ENCODE measurements around the gene FMN2. TPM values are rescaled to one million over a fixed set of nuclear protein-coding genes. Genes with fewer than 3 reads are reported as not detected.

The FMN2 gene
- total RNA-seq, 1 experiment from 2014 or later = 0.59 TPM

DNA sequence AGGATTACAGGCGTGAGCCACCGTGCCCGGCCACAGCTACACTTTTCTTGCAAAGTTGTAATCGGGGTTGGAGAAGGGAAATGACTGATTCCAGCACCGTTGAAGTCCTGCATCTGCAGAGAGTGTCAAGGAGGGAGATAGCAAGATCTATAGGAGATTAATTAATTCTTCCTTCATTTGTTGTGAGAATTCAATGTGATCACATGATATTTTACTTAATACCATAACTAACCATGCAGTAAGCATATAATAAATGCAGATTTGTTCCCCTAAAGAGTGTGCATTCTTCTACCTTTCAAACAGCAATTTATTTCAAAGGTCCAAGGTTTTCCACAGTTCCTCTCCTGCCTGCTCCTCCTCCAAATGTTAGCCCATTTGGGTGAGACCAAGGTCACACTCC is 315.7 kb downstream of the FMN2 start:
- H3K23ac ChIP-seq (ENCODE audit: insufficient read length, low read depth, low read length) = no peak overlapping the region
- H3K27ac ChIP-seq (ENCODE audit: insufficient read length, low read depth, low read length) = no peak overlapping the region
- H3K9ac ChIP-seq (ENCODE audit: extremely low read depth, insufficient read length, low read length) = no peak overlapping the region
- H4K20me1 ChIP-seq (ENCODE audit: control insufficient read depth, insufficient read depth, insufficient read length) = no peaks in the 10 kb centered on the region
- no peak overlapping the region for H3K4me2 ChIP-seq (ENCODE audit: insufficient read depth, insufficient read length, low read length)
- H2BK20ac ChIP-seq (ENCODE audit: low read depth, low read length, poor library complexity, severe bottlenecking) = no peak overlapping the region
- H2AFZ ChIP-seq (ENCODE audit: low read length) = no peak overlapping the region
- H2BK120ac ChIP-seq (ENCODE audit: low read depth, low read length, poor library complexity, severe bottlenecking) = no peak overlapping the region
- H3K14ac ChIP-seq (ENCODE audit: insufficient read depth, low read length) = no peak overlapping the region
- Mint-ChIP-seq H3K9me3 (no peaks in the 10 kb centered on the region), H3K36me3 (ENCODE audit: insufficient read depth in 1 of 3, low read depth in 3 of 3) (no peaks in the 10 kb centered on the region; a peak in 1 of 7 replicates), H3K27ac (peak overlapping the region in 1 of 3 experiments; percentile 74; a peak in 2 of 7 replicates), H3K4me1 (peaks cover 0 to 5% of the 10 kb centered on the region in 2 experiments; a peak in 1 of 4 replicates), H3K4me3 (no peak overlapping the region), H3K27me3 (ENCODE audit: low read depth) (no peaks in the 10 kb centered on the region; the same call in 1 of the 2 replicates)
- H2BK15ac ChIP-seq (ENCODE audit: low read depth, low read length) = no peak overlapping the region
- no peak overlapping the region for H4K8ac ChIP-seq (replicated peaks; ENCODE audit: insufficient read length, low read depth, low read length)
- no peak overlapping the region for H2BK12ac ChIP-seq (ENCODE audit: insufficient read length, low read depth, low read length)
- H3K23me2 ChIP-seq (ENCODE audit: insufficient read length, low read depth, low read length, poor library complexity, severe bottlenecking) = no peaks in the 10 kb centered on the region
- H3K9me3 ChIP-seq (ENCODE audit: control insufficient read depth, low read depth, low read length) = no peaks in the 10 kb centered on the region
- H3K18ac ChIP-seq (ENCODE audit: insufficient read length, low read depth, low read length) = no peak overlapping the region
- no peaks in the 10 kb centered on the region for H3K79me2 ChIP-seq (ENCODE audit: insufficient read depth, low read length)
- DNase-seq = no peak
- H3T11ph ChIP-seq (ENCODE audit: low read length) = no peak overlapping the region
- no peak overlapping the region for H3K4ac ChIP-seq (ENCODE audit: low read depth, low read length)
- no peak overlapping the region for H4K91ac ChIP-seq (ENCODE audit: insufficient read length, low read depth, low read length)
- H3K27me3 ChIP-seq (ENCODE audit: insufficient read depth, low read length) = no peaks in the 10 kb centered on the region
- no peak overlapping the region for H3K56ac ChIP-seq (ENCODE audit: insufficient read length, low read depth, low read length)
- H4K5ac ChIP-seq (ENCODE audit: insufficient read length, low read depth, low read length) = no peak overlapping the region
- TF ChIP-seq, protein P1, sequence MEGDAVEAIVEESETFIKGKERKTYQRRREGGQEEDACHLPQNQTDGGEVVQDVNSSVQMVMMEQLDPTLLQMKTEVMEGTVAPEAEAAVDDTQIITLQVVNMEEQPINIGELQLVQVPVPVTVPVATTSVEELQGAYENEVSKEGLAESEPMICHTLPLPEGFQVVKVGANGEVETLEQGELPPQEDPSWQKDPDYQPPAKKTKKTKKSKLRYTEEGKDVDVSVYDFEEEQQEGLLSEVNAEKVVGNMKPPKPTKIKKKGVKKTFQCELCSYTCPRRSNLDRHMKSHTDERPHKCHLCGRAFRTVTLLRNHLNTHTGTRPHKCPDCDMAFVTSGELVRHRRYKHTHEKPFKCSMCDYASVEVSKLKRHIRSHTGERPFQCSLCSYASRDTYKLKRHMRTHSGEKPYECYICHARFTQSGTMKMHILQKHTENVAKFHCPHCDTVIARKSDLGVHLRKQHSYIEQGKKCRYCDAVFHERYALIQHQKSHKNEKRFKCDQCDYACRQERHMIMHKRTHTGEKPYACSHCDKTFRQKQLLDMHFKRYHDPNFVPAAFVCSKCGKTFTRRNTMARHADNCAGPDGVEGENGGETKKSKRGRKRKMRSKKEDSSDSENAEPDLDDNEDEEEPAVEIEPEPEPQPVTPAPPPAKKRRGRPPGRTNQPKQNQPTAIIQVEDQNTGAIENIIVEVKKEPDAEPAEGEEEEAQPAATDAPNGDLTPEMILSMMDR (conservative IDR thresholded peaks at IDR 0.05) = no peak
- no peaks in the 10 kb centered on the region for H3K79me1 ChIP-seq (ENCODE audit: insufficient read depth, low read depth, low read length, poor library complexity, severe bottlenecking)
- no CpG with 5 or more reads among the region's 5 CpGs for WGBS (ENCODE audit: extremely low coverage, insufficient read length, low lambda C conversion rate)
- H2AK5ac ChIP-seq (ENCODE audit: insufficient read length, low read length) = no peak overlapping the region
- no peaks in the 10 kb centered on the region for H3K4me1 ChIP-seq (ENCODE audit: insufficient read depth, low read length)
- no peak overlapping the region for H2BK5ac ChIP-seq (ENCODE audit: insufficient read length, low read length)
